GM21619 (cell line): ENCODE measurements around the gene CDK13.

Source experiments
- ATAC-seq: cut with Tn5 transposase; IDR thresholded peaks from one replicate; pipeline ENCODE4 v1.9.1; 2021; ENCODE audit not compliant: unreplicated experiment

Gene CDK13

GRCh38 chr7:39948956-39949928 is 814 bp upstream of the CDK13 start:
- ATAC-seq = peak; percentile 70

GRCh38 chr7:39950473-39951225 is 593 bp downstream of the CDK13 start:
- ATAC-seq = no peak

- peak; percentile 27 for ATAC-seq
Observed at GRCh38 chr7:39951226-39952194, 1.5 kb downstream of the CDK13 start.

GRCh38 chr7:39952374-39952773 is 2.3 kb downstream of the CDK13 start:
- no peak for ATAC-seq

GRCh38 chr7:39952803-39953202 is 2.7 kb downstream of the CDK13 start:
- ATAC-seq = no peak

GRCh38 chr7:39954694-39955093 is 4.6 kb downstream of the CDK13 start:
- no peak for ATAC-seq

- no peak for ATAC-seq
Observed at GRCh38 chr7:39958038-39958437, 8.0 kb downstream of the CDK13 start.

- no peak for ATAC-seq
Observed at GRCh38 chr7:39967406-39968161, 17.5 kb downstream of the CDK13 start.

GRCh38 chr7:39969431-39969830 is 19.4 kb downstream of the CDK13 start:
- no peak for ATAC-seq

- peak; percentile 52 for ATAC-seq
Observed at GRCh38 chr7:39971924-39972323, 21.9 kb downstream of the CDK13 start.

- ATAC-seq = no peak
Observed at GRCh38 chr7:39973801-39974200, 23.7 kb downstream of the CDK13 start.

- ATAC-seq = no peak
Observed at GRCh38 chr7:39978230-39978934, 28.3 kb downstream of the CDK13 start.

GRCh38 chr7:39979406-39980073 is 29.5 kb downstream of the CDK13 start:
- no peak for ATAC-seq

- no peak for ATAC-seq
Observed at GRCh38 chr7:39985398-39985918, 35.4 kb downstream of the CDK13 start.

GRCh38 chr7:39987641-39988347 is 37.7 kb downstream of the CDK13 start:
- ATAC-seq = no peak

- no peak for ATAC-seq
Observed at GRCh38 chr7:40000734-40001315, 50.8 kb downstream of the CDK13 start.

- ATAC-seq = no peak
Observed at GRCh38 chr7:40001649-40002048, 51.6 kb downstream of the CDK13 start.

GRCh38 chr7:40003597-40003996 is 53.5 kb downstream of the CDK13 start:
- no peak for ATAC-seq
